ENCODE measurements around the gene PRDM16.

PRDM16 gene

GRCh38 chr1:3069491-3070308, 697 bp downstream of the PRDM16 start:
- no peak for DNase-seq (ENCODE audit: low read depth)

GRCh38 chr1:3070309-3070643, 1.3 kb downstream of the PRDM16 start:
- no peak for DNase-seq (ENCODE audit: low read depth)

GRCh38 chr1:3070644-3071564, 1.9 kb downstream of the PRDM16 start:
- DNase-seq (ENCODE audit: low read depth): no peak

GRCh38 chr1:3071565-3072390, 2.8 kb downstream of the PRDM16 start:
- DNase-seq (ENCODE audit: low read depth): no peak

GRCh38 chr1:3072391-3073185, 3.6 kb downstream of the PRDM16 start:
- DNase-seq (ENCODE audit: low read depth): no peak

GRCh38 chr1:3073186-3073488, 4.1 kb downstream of the PRDM16 start:
- no peak for DNase-seq (ENCODE audit: low read depth)

- no peak for DNase-seq (ENCODE audit: low read depth)
Measured at GRCh38 chr1:3073489-3074296, 4.7 kb downstream of the PRDM16 start.

GRCh38 chr1:3074297-3074741, 5.3 kb downstream of the PRDM16 start:
- no peak for DNase-seq (ENCODE audit: low read depth)

GRCh38 chr1:3074800-3075199, 5.8 kb downstream of the PRDM16 start:
- DNase-seq (ENCODE audit: low read depth): no peak

- no peak for DNase-seq (ENCODE audit: low read depth)
Measured at GRCh38 chr1:3075666-3076362, 6.8 kb downstream of the PRDM16 start.

- DNase-seq (ENCODE audit: low read depth): no peak
Measured at GRCh38 chr1:3076363-3076740, 7.3 kb downstream of the PRDM16 start.

- no peak for DNase-seq (ENCODE audit: low read depth)
Measured at GRCh38 chr1:3077081-3077480, 8.1 kb downstream of the PRDM16 start.

GRCh38 chr1:3077561-3077960, 8.6 kb downstream of the PRDM16 start:
- DNase-seq (ENCODE audit: low read depth): no peak

- no peak for DNase-seq (ENCODE audit: low read depth)
Measured at GRCh38 chr1:3078430-3078861, 9.4 kb downstream of the PRDM16 start.

GRCh38 chr1:3078871-3079270, 9.9 kb downstream of the PRDM16 start:
- no peak for DNase-seq (ENCODE audit: low read depth)

GRCh38 chr1:3079381-3080052, 10.5 kb downstream of the PRDM16 start:
- no peak for DNase-seq (ENCODE audit: low read depth)

GRCh38 chr1:3080053-3080955, 11.3 kb downstream of the PRDM16 start:
- DNase-seq (ENCODE audit: low read depth): no peak

GRCh38 chr1:3081171-3081683, 12.2 kb downstream of the PRDM16 start:
- no peak for DNase-seq (ENCODE audit: low read depth)
